Stimulated activated CD4-positive, alpha-beta T cell treated with anti-CD3 and anti-CD28 coated beads, Interleukin-2, amount 100 ng/mL, for 48 hours (primary cell): ENCODE data around the gene PVALEF.

Source experiments
- DNase-seq, 2 donors: peaks; one replicate each; pipeline ENCODE4 v3.0.0-alpha.2; 2020

The PVALEF gene

GRCh38 chr17:81165246-81166032 is at the start of gene PVALEF:
Gene PVALEF, plus strand, starts transcription at chr17:81165507. Its CDS starts 15,720 bp downstream, at chr17:81181227.
- DNase-seq = no peak

- no peak for DNase-seq
These were observed 49.4 kb upstream of the PVALEF start for GRCh38 chr17:81115749-81116464.

GRCh38 chr17:81116704-81117103 is 48.6 kb upstream of the PVALEF start:
- no peak for DNase-seq

- DNase-seq = no peak
These were observed 47.6 kb upstream of the PVALEF start for GRCh38 chr17:81117672-81118198.

GRCh38 chr17:81118308-81119221 is 46.7 kb upstream of the PVALEF start:
- no peak for DNase-seq

GRCh38 chr17:81119223-81120148 is 45.8 kb upstream of the PVALEF start:
- peak; percentile 81 to 88 for DNase-seq

GRCh38 chr17:81120149-81120484 is 45.2 kb upstream of the PVALEF start:
- no peak for DNase-seq

GRCh38 chr17:81120695-81121621 is 44.3 kb upstream of the PVALEF start:
- DNase-seq = no peak

- no peak for DNase-seq
These were observed 43.2 kb upstream of the PVALEF start for GRCh38 chr17:81121841-81122733.

- no peak for DNase-seq
These were observed 42.0 kb upstream of the PVALEF start for GRCh38 chr17:81123052-81124048.

- DNase-seq = no peak
These were observed 40.9 kb upstream of the PVALEF start for GRCh38 chr17:81124377-81124776.

GRCh38 chr17:81125573-81126081 is 39.7 kb upstream of the PVALEF start:
- DNase-seq = no peak

- no peak for DNase-seq
These were observed 38.8 kb upstream of the PVALEF start for GRCh38 chr17:81126281-81127132.

- DNase-seq = no peak
These were observed 38.2 kb upstream of the PVALEF start for GRCh38 chr17:81127133-81127455.

GRCh38 chr17:81127526-81128177 is 37.7 kb upstream of the PVALEF start:
- no peak for DNase-seq

- DNase-seq = no peak
These were observed 37.0 kb upstream of the PVALEF start for GRCh38 chr17:81128338-81128737.

GRCh38 chr17:81128774-81129173 is 36.5 kb upstream of the PVALEF start:
- no peak for DNase-seq
